LNCaP clone FGC (cell line): ENCODE measurements around the gene NDUFAF5.

ENCODE experiments used
- DNase-seq: peaks from one replicate; pipeline ENCODE4 v3.0.0-alpha.2; 2011; ENCODE audit warnings: low read depth
- H3K4me3 ChIP-seq: 2 replicates; pipeline ENCODE4 v1.5.1; 2011; ENCODE audit warnings: mild to moderate bottlenecking, low read depth, low read length, control low read depth
- CTCF ChIP-seq: IDR thresholded peaks from 2 replicates; pipeline ENCODE4 v1.5.1; 2012; ENCODE audit warnings: mild to moderate bottlenecking; ENCODE audit not compliant: control insufficient read depth, insufficient read depth; ENCODE audit errors: extremely low read depth

NDUFAF5 gene

DNA sequence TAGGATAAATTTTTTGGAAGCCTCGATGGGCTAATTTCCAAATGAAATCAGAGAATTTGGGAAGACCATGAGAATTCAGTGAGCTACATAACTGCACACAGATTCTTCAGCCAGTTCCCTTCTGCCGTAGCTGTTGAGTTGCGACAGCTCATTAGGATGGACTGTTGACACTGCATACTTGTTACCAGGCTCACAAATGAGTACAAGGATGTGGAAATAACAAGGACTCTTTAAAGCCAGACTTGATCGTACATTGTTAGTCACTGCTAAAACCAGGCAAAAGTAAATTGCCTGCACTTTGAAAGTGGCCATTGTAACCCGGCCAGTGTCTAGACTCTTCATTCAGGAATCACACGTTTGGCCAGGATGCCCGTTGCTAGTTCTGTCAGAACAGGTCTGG lies 37.0 kb downstream of the NDUFAF5 start:
- no peak for DNase-seq
- TF ChIP-seq CTCF: no peak
- H3K4me3 ChIP-seq: no peak overlapping the region

GRCh38 chr20:13822459-13822858 lies 37.6 kb downstream of the NDUFAF5 start:
- no peak overlapping the region for H3K4me3 ChIP-seq
- TF ChIP-seq CTCF: no peak
- DNase-seq: no peak

DNA sequence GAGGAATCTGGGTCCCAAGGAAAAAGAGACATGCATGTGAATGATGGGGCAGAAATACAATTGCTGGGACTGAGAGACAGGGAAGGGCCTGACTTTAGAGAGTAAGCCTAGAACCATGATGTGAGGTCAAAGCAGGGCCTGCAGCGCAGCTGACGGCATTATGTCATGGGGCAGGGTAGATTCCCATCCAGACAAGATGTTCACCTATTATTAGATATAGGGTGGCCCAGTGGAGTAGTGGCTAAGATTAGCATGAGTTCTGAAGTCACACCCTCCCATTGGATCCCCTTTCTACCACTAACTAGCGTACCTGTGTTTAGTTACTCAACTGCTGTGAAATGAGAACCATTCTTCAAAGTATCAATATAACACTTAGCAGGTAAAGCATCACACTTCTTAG lies 39.6 kb downstream of the NDUFAF5 start:
- H3K4me3 ChIP-seq: no peak overlapping the region
- DNase-seq: no peak
- no peak for TF ChIP-seq CTCF

DNA sequence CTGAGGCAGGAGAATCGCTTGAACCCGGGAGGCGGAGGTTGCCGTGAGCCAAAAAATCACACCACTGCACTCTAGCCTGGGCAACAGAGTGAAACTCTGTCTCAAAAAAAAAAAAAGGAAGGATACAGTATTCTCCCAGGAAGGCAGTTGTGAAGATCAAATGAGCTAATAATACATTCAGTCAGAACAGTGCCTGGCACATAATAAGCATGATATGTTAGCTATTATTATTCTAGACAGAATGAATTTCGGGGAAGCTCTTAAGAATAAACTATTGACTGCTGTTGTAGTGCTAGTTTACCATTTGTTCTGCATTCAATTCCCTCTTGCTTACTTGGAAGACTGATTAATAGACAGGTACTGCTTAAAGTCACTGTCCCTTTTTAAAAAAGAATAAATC lies 40.6 kb downstream of the NDUFAF5 start:
- H3K4me3 ChIP-seq: no peak overlapping the region
- no peak for TF ChIP-seq CTCF
- no peak for DNase-seq

- TF ChIP-seq CTCF: no peak
- no peak for DNase-seq
- H3K4me3 ChIP-seq: no peak overlapping the region
These were observed 46.6 kb downstream of the NDUFAF5 start for GRCh38 chr20:13831476-13831875.

GRCh38 chr20:13838664-13839063 lies 53.8 kb downstream of the NDUFAF5 start:
- DNase-seq: no peak
- H3K4me3 ChIP-seq: no peak overlapping the region
- no peak for TF ChIP-seq CTCF

- H3K4me3 ChIP-seq: no peak overlapping the region
- no peak for DNase-seq
- TF ChIP-seq CTCF: no peak
These were observed 54.7 kb downstream of the NDUFAF5 start for GRCh38 chr20:13839421-13840092.
